Liver (tissue), 9 donors: Measurements from ENCODE around the gene PINLYP. TPM values are rescaled to one million over a fixed set of nuclear protein-coding genes. Genes with fewer than 3 reads are reported as not detected.

Experiments
- DNase-seq: peaks from one replicate; pipeline ENCODE4 v3.0.0-alpha.2; 2017; ENCODE audit warnings: low spot score
- H3K27ac ChIP-seq, 2 donors: one replicate each; pipeline ENCODE4 v1.7.0; 2013; ENCODE audit warnings: inconsistent platforms in 2 of 2, low read length in 2 of 2, control low read depth in 1 of 2, low read depth in 1 of 2, mild to moderate bottlenecking in 1 of 2
- H3K27me3 ChIP-seq, 4 donors: one replicate each; pipeline versions ENCODE4 v1.6.1 to v1.7.0; 2013; ENCODE audit warnings: low read length in 3 of 4, inconsistent platforms in 1 of 4, mild to moderate bottlenecking in 1 of 4, moderate library complexity in 1 of 4; ENCODE audit not compliant: control insufficient read depth in 4 of 4, insufficient read depth in 4 of 4
- H3K36me3 ChIP-seq, 4 donors: one replicate each; pipeline versions ENCODE4 v1.6.1 to v1.7.0; 2013; ENCODE audit warnings: low read length in 3 of 4, mild to moderate bottlenecking in 3 of 4, low read depth in 1 of 4, moderate library complexity in 1 of 4; ENCODE audit not compliant: control insufficient read depth in 4 of 4, insufficient read depth in 3 of 4
- H3K4me1 ChIP-seq, 4 donors: one replicate each; pipeline versions ENCODE4 v1.6.1 to v1.7.0; 2013; ENCODE audit warnings: low read length in 3 of 4, mild to moderate bottlenecking in 3 of 4, moderate library complexity in 1 of 4; ENCODE audit not compliant: control insufficient read depth in 4 of 4, insufficient read depth in 4 of 4
- H3K4me3 ChIP-seq, 3 donors: one replicate each; pipeline versions ENCODE4 v1.6.1 to v1.7.0; 2013; ENCODE audit warnings: low read length in 3 of 3, control low read depth in 1 of 3, low read depth in 1 of 3, mild to moderate bottlenecking in 1 of 3
- H3K9ac ChIP-seq, 2 donors: one replicate each; pipeline ENCODE4 v1.7.0; 2013; ENCODE audit warnings: low read length in 2 of 2, mild to moderate bottlenecking in 2 of 2, moderate library complexity in 2 of 2, control low read depth in 1 of 2, low read depth in 1 of 2
- H3K9me3 ChIP-seq, 4 donors: one replicate each; pipeline versions ENCODE4 v1.6.1 to v1.7.0; 2013; ENCODE audit warnings: low read length in 3 of 4; ENCODE audit not compliant: control insufficient read depth in 4 of 4
- CTCF ChIP-seq: fragments of 150-350 bp; IDR thresholded peaks from 2 replicates; pipeline ENCODE4 v1.5.1; 2017; ENCODE audit warnings: improper control_type of control experiment, low read depth, low read length; ENCODE audit not compliant: missing input control
- EGR1 ChIP-seq, 2 donors: IDR thresholded peaks; 2 replicates each; pipeline ENCODE4 v1.6.1; 2016 to 2018; ENCODE audit warnings: antibody characterized with exemption in 2 of 2, low read depth in 2 of 2
- GABPA ChIP-seq, 2 donors: IDR thresholded peaks in 1 of 2; conservative IDR thresholded peaks in 1 of 2; 2 replicates each; pipeline ENCODE4 v1.6.1; 2016; ENCODE audit warnings: antibody characterized with exemption in 2 of 2, mild to moderate bottlenecking in 1 of 2, moderate library complexity in 1 of 2
- JUND ChIP-seq, 2 donors: IDR thresholded peaks; 2 replicates each; pipeline ENCODE4 v1.6.1; 2016; ENCODE audit warnings: antibody characterized with exemption in 2 of 2
- NR2F2 ChIP-seq: IDR thresholded peaks from 2 replicates; pipeline ENCODE4 v1.6.1; 2016; ENCODE audit warnings: antibody characterized with exemption
- REST ChIP-seq: IDR thresholded peaks from 2 replicates; pipeline ENCODE4 v1.6.1; 2016; ENCODE audit warnings: antibody characterized with exemption, mild to moderate bottlenecking
- TAF1 ChIP-seq: conservative IDR thresholded peaks from 2 replicates; pipeline ENCODE4 v1.6.1; 2016; ENCODE audit warnings: antibody characterized with exemption, mild to moderate bottlenecking
- YY1 ChIP-seq: IDR thresholded peaks from 2 replicates; pipeline ENCODE4 v1.6.1; 2016; ENCODE audit warnings: antibody characterized with exemption, mild to moderate bottlenecking
- WGBS: extraction: QIAGEN DNeasy Blood & Tissue Kit; methylation state at CpG from one replicate; pipeline ENCODE4 v1.1.7; 2013; 5-methylcytosine and 5-hydroxymethylcytosine counted together
- polyA plus RNA-seq, 2 donors: library from polyadenylated mRNA; stranded (reverse) in 1 of 2; unstranded in 1 of 2; fragments of 200-250 nt in 1 of 2; fragments of >200 nt in 1 of 2; fragmentation: Nextera tagmentation in 1 of 2; extraction: Ambion mirVana in 1 of 2; gene quantifications; one replicate each; pipeline versions ENCODE4 v1.2.1 to v1.2.3, GENCODE V29; 2013 to 2015
- total RNA-seq, 2 donors: library from RNA; depleted of rRNA; stranded (reverse); fragments of >200 nt; gene quantifications; one replicate each; pipeline ENCODE4 v1.2.3, GENCODE V29; 2014
- TF ChIP-seq, protein P1 (sequence below): IDR thresholded peaks from 2 replicates; pipeline ENCODE4 v1.6.1; 2016; ENCODE audit warnings: antibody characterized with exemption
- donor health status: healthy.
- donor health status: healthy.
- donor health status: healthy.
- donor health status: healthy.
- donor health status: healthy.

The PINLYP gene
- total and polyA plus RNA-seq, 4 donors, result 0.42 to 4.3 (median 0.57) TPM

DNA sequence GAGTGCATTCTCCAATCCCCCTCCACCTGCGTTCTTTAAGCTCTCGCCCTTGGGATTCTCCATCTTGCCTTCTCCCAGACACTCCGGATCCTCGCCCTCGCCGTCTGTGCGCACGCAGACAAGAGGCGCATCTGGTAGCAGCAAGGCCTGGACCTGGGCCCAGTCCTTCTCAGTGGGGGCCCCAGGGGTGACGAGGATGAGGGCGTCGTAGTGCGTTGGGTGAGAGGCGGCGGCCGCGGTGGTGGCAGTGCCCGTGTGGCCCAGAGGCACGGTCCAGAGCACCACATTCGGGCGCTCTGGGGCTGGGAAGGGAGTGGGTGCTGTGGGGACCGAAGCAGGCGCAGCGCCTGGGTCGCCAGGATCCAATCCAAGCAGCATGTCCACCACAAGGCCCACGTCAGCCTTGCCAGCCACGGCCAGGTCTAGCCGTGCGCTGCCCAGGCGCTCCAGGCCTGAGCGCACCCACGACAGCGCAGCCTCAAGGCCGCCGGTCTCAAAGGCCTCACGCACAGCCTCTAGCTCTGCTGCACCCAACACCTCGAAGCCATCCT is 17.3 kb downstream of the PINLYP start (continued):
- no peak for TF ChIP-seq CTCF
- no peak for TF ChIP-seq REST

DNA sequence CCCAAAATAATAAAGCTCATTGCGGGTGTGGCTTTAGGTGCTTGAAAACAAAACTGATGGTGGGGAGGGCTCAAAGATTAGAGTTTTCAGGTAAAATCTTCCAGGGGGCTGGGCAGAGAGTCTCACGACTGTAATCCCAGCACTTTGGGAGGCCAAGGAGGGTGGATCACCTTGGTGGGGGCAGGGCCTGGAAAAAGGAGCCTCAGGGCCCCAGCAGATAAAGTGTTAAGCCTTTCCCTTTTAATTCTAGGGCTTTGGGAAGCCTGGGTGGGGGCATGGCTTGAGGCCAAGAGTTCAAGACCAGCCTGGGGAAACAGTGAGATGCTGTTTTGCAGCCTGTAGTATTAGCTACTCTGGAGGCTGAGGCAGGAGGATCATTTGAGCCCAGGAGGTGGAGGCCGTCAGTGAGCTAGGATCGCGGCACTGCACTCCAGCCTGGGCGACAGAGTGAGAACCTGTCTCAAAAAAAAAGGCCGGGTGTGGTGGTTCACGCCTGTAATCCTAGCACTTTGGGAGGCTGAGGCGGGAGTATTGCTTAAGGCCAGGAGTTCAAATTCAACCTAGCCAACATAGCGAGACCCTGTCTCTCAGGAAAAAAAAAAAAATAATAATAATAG is 18.6 kb downstream of the PINLYP start:
- WGBS, result 95% methylated on average over 10 of the region's 10 CpGs
- TF ChIP-seq, protein P1, sequence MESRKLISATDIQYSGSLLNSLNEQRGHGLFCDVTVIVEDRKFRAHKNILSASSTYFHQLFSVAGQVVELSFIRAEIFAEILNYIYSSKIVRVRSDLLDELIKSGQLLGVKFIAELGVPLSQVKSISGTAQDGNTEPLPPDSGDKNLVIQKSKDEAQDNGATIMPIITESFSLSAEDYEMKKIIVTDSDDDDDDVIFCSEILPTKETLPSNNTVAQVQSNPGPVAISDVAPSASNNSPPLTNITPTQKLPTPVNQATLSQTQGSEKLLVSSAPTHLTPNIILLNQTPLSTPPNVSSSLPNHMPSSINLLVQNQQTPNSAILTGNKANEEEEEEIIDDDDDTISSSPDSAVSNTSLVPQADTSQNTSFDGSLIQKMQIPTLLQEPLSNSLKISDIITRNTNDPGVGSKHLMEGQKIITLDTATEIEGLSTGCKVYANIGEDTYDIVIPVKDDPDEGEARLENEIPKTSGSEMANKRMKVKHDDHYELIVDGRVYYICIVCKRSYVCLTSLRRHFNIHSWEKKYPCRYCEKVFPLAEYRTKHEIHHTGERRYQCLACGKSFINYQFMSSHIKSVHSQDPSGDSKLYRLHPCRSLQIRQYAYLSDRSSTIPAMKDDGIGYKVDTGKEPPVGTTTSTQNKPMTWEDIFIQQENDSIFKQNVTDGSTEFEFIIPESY, result no peak
- TF ChIP-seq TAF1 (no peak), JUND (IDR thresholded peaks at IDR 0.05) (no peak)
- Histone ChIP-seq H3K4me3 (peak overlapping the region in 1 of 3 donors; percentile 70), H3K9me3 (no peaks in the 10 kb centered on the region), H3K27me3 (no peaks in the 10 kb centered on the region), H3K27ac (no peak overlapping the region), H3K4me1 (peaks cover 6 to 40% (median 33%) of the 10 kb centered on the region in 4 donors), H3K9ac (no peak overlapping the region), H3K36me3 (peaks cover 5 to 32% (median 8%) of the 10 kb centered on the region in 4 donors)
- no peak for DNase-seq

DNA sequence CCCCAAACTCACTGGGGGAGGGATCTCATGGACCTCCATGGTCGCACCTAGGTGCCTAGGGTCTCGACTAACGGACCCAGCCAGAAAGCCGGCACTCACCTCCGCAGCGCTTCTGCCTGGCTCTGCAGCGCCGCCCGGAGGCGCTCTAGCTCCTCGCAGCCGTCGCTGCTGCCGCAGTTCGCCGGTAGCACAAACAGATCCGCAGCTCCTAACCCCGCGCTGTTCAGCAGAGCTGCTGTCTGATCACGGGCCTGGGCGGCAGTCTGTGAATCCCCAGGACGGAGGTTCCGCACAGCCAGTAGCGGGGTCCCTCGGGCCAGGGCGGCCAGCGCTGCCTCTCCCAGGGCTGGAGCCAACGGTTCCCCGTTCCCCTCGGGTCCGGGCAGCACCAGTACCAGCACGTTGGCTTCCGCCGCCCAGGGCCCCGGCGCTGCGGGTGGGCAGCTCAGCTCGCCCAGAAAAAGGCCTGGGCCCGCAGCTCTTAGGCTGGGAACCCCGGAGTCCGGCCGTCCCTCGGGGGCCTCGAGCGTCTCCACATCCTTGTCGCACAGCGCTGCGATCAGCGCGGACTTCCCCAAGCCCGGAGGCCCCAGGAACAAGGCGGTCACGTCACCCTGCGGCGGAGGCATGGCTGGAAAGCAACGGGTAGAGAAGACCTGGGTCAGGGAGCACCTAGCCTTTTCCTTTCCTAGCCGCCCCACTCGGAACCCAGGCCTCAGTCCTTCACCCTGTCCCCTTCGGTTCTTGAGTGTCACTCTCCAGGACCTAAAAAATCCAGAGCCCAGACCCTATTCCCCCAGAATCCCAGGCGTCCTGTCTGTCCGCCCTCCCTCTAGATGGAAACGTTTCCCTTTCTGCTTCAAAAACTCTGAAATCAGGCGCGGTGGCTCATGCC is 19.4 kb downstream of the PINLYP start:
- Histone ChIP-seq H3K9ac (peak overlapping the region; percentile 72 to 96), H3K9me3 (no peaks in the 10 kb centered on the region), H3K27me3 (no peaks in the 10 kb centered on the region), H3K36me3 (peaks cover 8 to 30% (median 10%) of the 10 kb centered on the region in 4 donors), H3K4me1 (peaks cover 6 to 40% (median 33%) of the 10 kb centered on the region in 4 donors), H3K4me3 (peak overlapping the region; percentile 70 to 83 (median 81)), H3K27ac (peak overlapping the region; percentile 84 to 88)
- peak; percentile 65 for DNase-seq
- 2% methylated on average over 64 of the region's 64 CpGs for WGBS
- no peak for TF ChIP-seq REST
- TF ChIP-seq YY1, result no peak
- no peak for TF ChIP-seq NR2F2
- TF ChIP-seq, protein P1, result no peak
- TF ChIP-seq GABPA (IDR thresholded peaks at IDR 0.05 in 1 of 2, conservative IDR thresholded peaks at IDR 0.05 in 1 of 2), result no peak
- TF ChIP-seq EGR1 (IDR thresholded peaks at IDR 0.05; ENCODE audit: low read depth in 2 of 2), result no peak
